Mucosa of descending colon (tissue), 3 donors: Measurements from ENCODE around the gene TTC13. TPM values are rescaled to one million over a fixed set of nuclear protein-coding genes. Genes with fewer than 3 reads are reported as not detected.

Experiments used
- ATAC-seq: fragments of 200-7000 bp; cut with Tn5 transposase; one replicate; pipeline ENCODE4 v1.9.1; 2020; ENCODE audit warnings: mild to moderate bottlenecking, moderate library complexity
- DNase-seq, 3 donors: peaks; one replicate each; pipeline ENCODE4 v3.0.0-alpha.2; 2020
- H3K36me3 ChIP-seq: fragments of 200-600 bp; one replicate; pipeline ENCODE4 v1.8.0; 2021; ENCODE audit warnings: low read depth, mild to moderate bottlenecking
- H3K4me1 ChIP-seq: fragments of 200-600 bp; one replicate; pipeline ENCODE4 v1.8.0; 2021; ENCODE audit warnings: low read depth, mild to moderate bottlenecking
- H3K4me3 ChIP-seq: fragments of 200-600 bp; one replicate; pipeline ENCODE4 v1.8.0; 2021; ENCODE audit warnings: mild to moderate bottlenecking
- H3K9me3 ChIP-seq: fragments of 200-600 bp; one replicate; pipeline ENCODE4 v1.8.0; 2021; ENCODE audit warnings: mild to moderate bottlenecking
- CTCF ChIP-seq: fragments of 200-600 bp; IDR thresholded peaks from one replicate; pipeline ENCODE4 v1.8.0; 2022; ENCODE audit warnings: antibody characterized with exemption, mild to moderate bottlenecking
- intact Hi-C, 2 donors: fragments of 100-400 bp; cut with DNase I in 1 of 2; cut with micrococcal nuclease in 1 of 2; formaldehyde crosslinking; loops; one replicate each; pipeline versions ENCODE4 v1.11.0 to v1.11.1; 2022; cut with DNase I, micrococcal nuclease
- total RNA-seq, 3 donors: library from RNA; stranded (reverse); fragmentation: NEBNext Ultra II Directional in 2 of 3; extraction: Animal tissue kit (Norgen Biotek cat#: 25700) in 2 of 3; gene quantifications; one replicate each; pipeline versions ENCODE4 v1.2.1 to v1.2.4, GENCODE V29; 2021 to 2023
- donor health status: DM: no; HTN: no; CAD: no; lungs with moderate emphysema.
- donor health status: DM: no; HTN: no; CAD: no.
- donor health status: DM: no; HTN: yes; CAD: no.

The TTC13 gene
- total RNA-seq, 3 donors from 2014 or later = 24.0 to 39.7 (median 28.4) TPM

- no peak for TF ChIP-seq CTCF
- Histone ChIP-seq H3K9me3 (no peaks in the 10 kb centered on the region), H3K4me1 (no peaks in the 10 kb centered on the region), H3K4me3 (no peak overlapping the region), H3K36me3 (no peaks in the 10 kb centered on the region)
- ATAC-seq (no peak), DNase-seq (no peak)
- intact Hi-C loops = no loop called here
Observed at GRCh38 chr1:230913496-230913895, 65.2 kb downstream of the TTC13 start.

- no peak for ATAC-seq
- Histone ChIP-seq H3K9me3 (no peaks in the 10 kb centered on the region), H3K36me3 (no peaks in the 10 kb centered on the region), H3K4me1 (no peaks in the 10 kb centered on the region), H3K4me3 (no peak overlapping the region)
- no peak for DNase-seq
- TF ChIP-seq CTCF = no peak
- intact Hi-C loops = no loop called here
Observed at GRCh38 chr1:230910755-230911117, 67.9 kb downstream of the TTC13 start.

- Histone ChIP-seq H3K36me3 (no peaks in the 10 kb centered on the region), H3K9me3 (no peaks in the 10 kb centered on the region), H3K4me3 (no peak overlapping the region), H3K4me1 (no peaks in the 10 kb centered on the region)
- DNase-seq = no peak
- no peak for TF ChIP-seq CTCF
- intact Hi-C loops = no loop called here
- ATAC-seq = no peak
Observed at GRCh38 chr1:230909974-230910754, 68.5 kb downstream of the TTC13 start.

GRCh38 chr1:230907472-230908205 lies 71.0 kb downstream of the TTC13 start:
- Histone ChIP-seq H3K4me3 (no peak overlapping the region), H3K36me3 (no peaks in the 10 kb centered on the region), H3K9me3 (no peaks in the 10 kb centered on the region), H3K4me1 (no peaks in the 10 kb centered on the region)
- DNase-seq = no peak
- ATAC-seq = no peak
- intact Hi-C loops = no loop called here
- no peak for TF ChIP-seq CTCF

GRCh38 chr1:230906226-230906625 lies 72.4 kb downstream of the TTC13 start:
- DNase-seq (no peak), ATAC-seq (no peak)
- intact Hi-C loops = no loop called here

More at GRCh38 chr1:230906226-230906625, 72.4 kb downstream of the TTC13 start:
- no peaks in the 10 kb centered on the region for H3K9me3 ChIP-seq
- no peak for TF ChIP-seq CTCF
- H3K4me1 ChIP-seq = no peaks in the 10 kb centered on the region
- H3K4me3 ChIP-seq = no peak overlapping the region
- no peaks in the 10 kb centered on the region for H3K36me3 ChIP-seq
